HG02763 (cell line): Measurements from ENCODE around the gene RHOU.
"Not testable (repeated sequence)": the region's sequence is repeated elsewhere in the genome, so short reads cannot be mapped to it uniquely, and the experiment has no call there.

Experiments
- ATAC-seq: cut with Tn5 transposase; IDR thresholded peaks from one replicate; pipeline ENCODE4 v1.9.1; 2021; ENCODE audit warnings: mild to moderate bottlenecking, moderate library complexity; ENCODE audit not compliant: unreplicated experiment

Gene RHOU

GRCh38 chr1:228755800-228756199, 20.5 kb downstream of the RHOU start:
- no peak for ATAC-seq

- ATAC-seq, result no peak
Observed at GRCh38 chr1:228756457-228756856, 21.2 kb downstream of the RHOU start.

DNA sequence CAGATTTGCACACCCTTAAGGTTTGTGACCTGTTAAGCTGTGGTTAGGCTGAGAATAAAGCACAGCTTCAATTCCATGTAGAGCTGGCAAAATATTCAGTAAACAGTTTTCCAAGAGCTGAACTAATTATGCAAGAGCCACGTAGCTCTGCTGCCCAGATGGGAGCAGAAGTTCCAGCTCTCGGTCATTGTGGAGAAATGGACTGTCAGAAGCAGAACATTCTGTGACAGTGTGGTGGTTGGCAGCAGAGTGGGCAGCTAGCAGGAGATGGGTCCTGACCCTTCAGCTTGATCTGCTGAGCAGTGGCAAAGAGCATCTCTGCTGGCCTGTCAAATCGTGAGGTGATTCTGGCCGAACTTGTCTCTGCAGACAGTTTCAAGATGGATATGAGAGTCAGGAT, 23.2 kb downstream of the RHOU start:
- ATAC-seq, result no peak

DNA sequence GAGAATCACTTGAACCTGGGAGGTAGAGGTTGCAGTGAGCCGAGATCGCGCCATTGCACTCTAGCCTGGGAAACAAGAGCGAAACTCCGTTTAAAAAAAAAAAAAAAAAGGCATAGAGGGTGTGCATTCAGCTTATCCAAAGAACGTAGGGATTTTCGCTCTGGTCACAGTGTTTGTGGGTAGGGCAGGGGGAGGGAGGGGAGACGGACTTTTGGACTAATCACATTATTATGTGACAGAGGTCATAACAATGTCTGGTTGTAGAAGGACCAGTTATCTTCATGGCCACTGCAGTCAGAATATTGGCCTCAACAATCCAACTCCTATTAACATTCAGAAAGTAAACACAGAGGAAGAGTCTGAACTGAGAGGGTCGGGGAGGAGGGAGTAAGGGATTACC, 25.7 kb downstream of the RHOU start:
- ATAC-seq, result no peak

DNA sequence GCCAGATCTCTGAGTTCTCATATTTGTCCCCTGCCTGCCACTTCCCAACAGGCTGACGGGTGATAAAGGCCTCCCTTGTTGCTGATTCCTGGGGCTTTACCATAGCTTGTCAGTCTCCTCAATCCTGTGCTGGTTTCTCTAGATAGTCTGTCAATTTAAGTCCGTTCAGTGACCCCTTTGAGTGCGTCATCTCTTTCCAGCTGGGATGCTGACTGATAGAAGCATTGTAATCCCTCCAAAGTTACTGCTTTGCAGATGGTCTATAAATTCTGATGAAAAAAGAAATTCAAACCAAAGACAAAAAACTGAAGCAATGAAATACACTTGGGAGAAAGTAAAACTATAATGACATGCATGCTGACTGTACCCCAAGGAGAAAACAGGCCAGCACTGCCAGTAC, 28.3 kb downstream of the RHOU start:
- no peak for ATAC-seq

- ATAC-seq, result no peak
Observed at GRCh38 chr1:228765168-228765946, 30.1 kb downstream of the RHOU start.

DNA sequence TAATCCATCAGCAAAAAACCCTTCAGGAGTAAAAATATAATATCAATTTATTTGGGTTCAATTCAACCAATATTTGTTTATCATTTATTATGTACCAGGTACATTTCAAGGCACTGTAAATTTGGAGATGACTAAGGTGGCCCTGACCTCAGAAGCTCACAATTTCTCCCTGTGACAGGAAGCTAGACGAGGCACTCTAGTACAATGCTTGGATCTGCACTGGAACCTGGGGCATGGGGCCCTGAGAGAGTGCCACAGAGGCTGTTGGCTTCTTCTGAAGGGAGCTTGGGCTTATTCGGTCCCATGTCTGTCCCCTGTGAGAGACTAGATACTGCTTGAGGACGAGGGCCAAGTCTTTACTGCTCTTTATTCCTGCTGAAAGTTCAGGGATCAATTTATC, 31.5 kb downstream of the RHOU start:
- no peak for ATAC-seq

DNA sequence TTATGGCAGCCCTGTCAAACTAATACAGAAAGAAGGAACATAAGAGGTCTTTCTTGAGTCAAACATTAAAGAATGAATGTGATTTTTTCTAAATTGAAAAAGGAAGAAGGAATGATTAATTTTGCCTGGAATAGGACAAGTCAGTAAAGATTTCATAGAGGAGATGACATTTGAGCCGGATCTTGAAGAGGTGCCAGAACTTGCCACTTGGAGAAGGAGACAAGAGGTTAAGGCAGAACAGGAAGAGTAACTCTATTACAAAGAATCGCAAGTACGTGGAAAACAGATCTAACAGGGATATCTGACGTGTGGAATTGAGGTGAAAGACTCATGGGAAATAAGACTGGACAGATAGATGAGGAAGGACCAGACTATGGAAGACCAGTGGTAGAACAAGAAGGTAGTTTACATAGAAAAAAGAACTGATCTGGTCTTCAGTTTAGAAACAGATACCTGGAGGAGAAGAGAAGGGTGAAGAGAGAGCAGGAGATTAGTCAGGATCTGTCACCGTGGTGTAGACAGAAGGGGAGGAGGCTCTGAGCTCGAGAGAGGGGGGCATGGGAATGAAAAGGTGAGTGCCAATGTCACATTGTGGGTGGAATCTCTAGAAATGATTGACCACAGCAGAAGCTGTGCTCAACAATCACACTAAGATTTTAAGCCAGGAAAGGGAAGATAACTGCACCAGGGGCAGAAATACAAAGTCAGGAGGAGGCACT, 32.5 kb downstream of the RHOU start:
- no peak for ATAC-seq

DNA sequence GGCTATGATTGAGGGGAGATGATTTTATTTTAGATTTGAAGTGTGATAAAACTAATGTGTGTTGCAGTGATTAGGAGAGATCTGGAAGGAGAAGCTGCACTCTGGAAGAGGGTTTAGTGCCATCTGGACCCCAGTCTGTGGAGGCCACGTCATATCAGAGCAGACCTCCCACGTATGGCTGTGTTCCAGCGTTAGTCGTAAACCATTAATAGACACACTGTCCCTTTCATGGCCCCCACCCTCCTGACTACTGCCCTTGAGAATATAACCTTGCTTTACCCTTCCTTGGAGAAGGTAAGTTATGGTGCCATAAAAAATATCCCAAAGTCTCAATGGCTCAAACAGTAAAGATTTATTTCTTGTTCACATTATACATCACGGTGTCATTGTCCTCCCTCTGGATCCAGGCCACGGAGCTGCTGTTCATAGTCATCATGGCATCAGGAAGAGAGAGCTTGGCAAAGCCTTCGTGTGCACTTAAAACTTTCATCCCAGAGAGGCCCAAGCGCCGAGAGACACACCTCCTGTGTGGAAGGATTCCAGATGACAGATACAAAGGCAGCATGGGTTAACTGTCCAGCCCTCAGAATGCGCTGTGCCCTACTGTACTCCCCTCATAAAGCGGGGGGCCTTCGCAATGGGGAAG, 33.2 kb downstream of the RHOU start:
- ATAC-seq, result no peak

- no peak for ATAC-seq
Observed at GRCh38 chr1:228770779-228771223, 35.5 kb downstream of the RHOU start.

DNA sequence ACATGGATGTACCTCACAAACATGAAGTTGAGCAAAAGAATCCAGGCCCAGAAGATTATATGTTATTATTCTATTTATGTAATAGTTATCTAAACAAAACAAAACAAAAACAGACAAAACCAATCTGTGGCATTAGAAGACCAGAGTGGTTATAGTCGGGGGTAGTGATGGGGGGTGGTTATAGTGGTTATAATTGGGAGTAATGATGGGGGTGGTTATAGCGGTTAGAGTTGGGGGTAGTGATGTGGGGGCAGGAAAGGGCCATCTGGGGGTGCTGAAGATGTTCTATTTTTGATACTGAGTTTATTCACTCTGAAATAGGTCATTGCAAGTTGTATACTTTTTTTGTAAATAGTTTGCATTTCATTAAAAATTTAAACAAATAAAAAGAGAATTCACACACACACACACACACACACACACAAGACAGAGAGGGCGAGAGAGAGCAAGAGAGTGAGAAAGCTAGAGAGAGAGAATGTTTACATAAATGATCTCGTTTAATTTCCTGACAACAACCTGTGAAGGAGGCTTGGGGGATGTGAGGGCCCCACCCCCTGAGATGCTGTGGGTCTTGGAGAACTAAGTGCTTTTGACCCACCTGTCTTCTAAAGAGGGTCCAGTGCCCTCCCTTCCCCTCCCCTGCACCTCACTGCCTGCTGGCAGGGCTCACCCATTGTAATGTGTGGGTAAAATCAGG, 37.4 kb downstream of the RHOU start:
- no peak for ATAC-seq

GRCh38 chr1:228775946-228776345, 40.7 kb downstream of the RHOU start:
- ATAC-seq, result not testable (repeated sequence)

- no peak for ATAC-seq
Observed at GRCh38 chr1:228776449-228776848, 41.2 kb downstream of the RHOU start.

GRCh38 chr1:228777236-228777635, 42.0 kb downstream of the RHOU start:
- ATAC-seq, result no peak

GRCh38 chr1:228778026-228778425, 42.7 kb downstream of the RHOU start:
- no peak for ATAC-seq

GRCh38 chr1:228778466-228778865, 43.2 kb downstream of the RHOU start:
- ATAC-seq, result no peak

DNA sequence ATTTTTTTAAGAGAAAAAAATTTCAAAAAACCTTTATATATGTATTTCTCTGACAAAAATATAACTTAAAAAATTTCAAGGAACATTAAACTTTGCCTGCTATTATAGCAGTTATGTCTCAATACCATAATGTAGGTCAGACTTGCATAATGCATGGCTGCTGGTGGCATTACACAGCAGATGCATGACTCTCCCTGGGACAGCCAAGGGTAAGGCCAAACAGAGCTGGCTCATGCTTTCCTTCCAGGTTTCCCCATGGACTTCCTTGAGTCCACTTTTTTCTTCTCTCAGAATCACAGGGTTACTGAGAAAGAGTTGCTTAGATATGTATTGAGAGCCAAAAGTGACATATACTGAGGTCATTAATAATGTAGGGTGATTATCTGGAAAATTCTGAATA, 43.7 kb downstream of the RHOU start:
- ATAC-seq, result no peak

DNA sequence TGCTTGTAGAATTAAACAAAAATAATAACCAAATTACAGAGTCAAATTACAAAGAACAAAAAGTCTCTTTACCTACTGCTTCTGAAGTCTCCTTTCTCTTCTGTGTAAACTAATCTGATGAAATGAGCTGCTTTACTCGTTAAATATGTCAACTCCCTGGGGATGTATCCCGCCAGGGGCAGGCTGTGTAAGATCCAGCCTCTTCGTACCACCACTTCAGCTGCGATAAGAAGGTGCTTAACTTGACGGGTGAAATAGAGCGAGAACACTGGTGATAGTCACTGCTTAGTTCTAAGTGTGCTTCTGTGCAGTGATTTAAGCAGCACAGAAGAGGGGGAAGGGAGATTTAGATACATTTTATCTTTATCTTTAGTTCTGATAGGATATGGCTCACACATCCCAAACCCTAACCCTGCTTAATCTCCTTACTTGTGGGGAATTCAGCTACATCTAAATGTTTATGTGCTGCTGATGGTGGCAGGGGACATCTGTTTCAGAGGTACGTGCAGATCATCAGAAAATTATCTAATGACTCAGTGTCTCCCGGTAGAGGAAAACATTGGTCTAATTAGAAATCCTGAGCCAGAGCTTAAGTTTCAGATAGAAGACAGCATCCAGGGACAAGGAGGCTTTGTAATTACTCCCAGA, 46.0 kb downstream of the RHOU start:
- no peak for ATAC-seq

- ATAC-seq, result no peak
Observed at GRCh38 chr1:228781809-228782661, 46.8 kb downstream of the RHOU start.
